Astrocyte (in vitro differentiated cells and primary cell): Measurements from ENCODE around the gene TSSK6. TPM values are rescaled to one million over a fixed set of nuclear protein-coding genes. Genes with fewer than 3 reads are reported as not detected.

Experiments used
- DNase-seq: peaks from one replicate; pipeline ENCODE4 v3.0.0-alpha.2; 2010; ENCODE audit warnings: low read depth
- FAIRE-seq: peaks from 2 replicates; lab custom pipeline; 2011; peaks lifted over from hg19 to GRCh38; lab: Jason Lieb, UNC
- H2AFZ ChIP-seq: 2 replicates; pipeline ENCODE4 v1.6.0; 2012; ENCODE audit warnings: low read depth, low read length, inconsistent platforms
- H3K27ac ChIP-seq: 2 replicates; pipeline ENCODE4 v1.5.1; 2011; ENCODE audit warnings: low read depth, low read length, inconsistent platforms
- H3K27me3 ChIP-seq: 2 replicates; pipeline ENCODE4 v1.6.0; 2011; ENCODE audit warnings: low read length, inconsistent platforms; ENCODE audit not compliant: insufficient read depth
- H3K36me3 ChIP-seq: 2 replicates; pipeline ENCODE4 v1.5.1; 2011; ENCODE audit warnings: low read length, inconsistent platforms; ENCODE audit not compliant: insufficient read depth
- H3K4me1 ChIP-seq: 2 replicates; pipeline ENCODE4 v1.5.1; 2011; ENCODE audit warnings: low read length, inconsistent platforms; ENCODE audit not compliant: insufficient read depth
- H3K4me2 ChIP-seq: 2 replicates; pipeline ENCODE4 v1.6.0; 2012; ENCODE audit warnings: low read length, inconsistent platforms
- H3K4me3 ChIP-seq: 2 replicates; pipeline ENCODE4 v1.5.1; 2011; ENCODE audit warnings: low read depth, mild to moderate bottlenecking, low read length, inconsistent platforms; ENCODE audit not compliant: insufficient read depth
- H3K79me2 ChIP-seq: 2 replicates; pipeline ENCODE4 v1.6.0; 2012; ENCODE audit warnings: mild to moderate bottlenecking, low read length, inconsistent platforms; ENCODE audit not compliant: insufficient read depth
- H3K9ac ChIP-seq: 2 replicates; pipeline ENCODE4 v1.6.0; 2012; ENCODE audit warnings: mild to moderate bottlenecking, low read length, inconsistent platforms
- H3K9me3 ChIP-seq: 2 replicates; pipeline ENCODE4 v1.5.1; 2012; ENCODE audit warnings: low read depth, mild to moderate bottlenecking, low read length, inconsistent platforms; ENCODE audit not compliant: insufficient read depth
- H4K20me1 ChIP-seq: 2 replicates; pipeline ENCODE4 v1.6.0; 2012; ENCODE audit warnings: low read length, inconsistent platforms; ENCODE audit not compliant: insufficient read depth
- H3K27ac Mint-ChIP-seq: one replicate; pipeline ENCODE4 v1.8.0; 2021; ENCODE audit warnings: mild to moderate bottlenecking, mixed read lengths; ENCODE audit not compliant: unreplicated experiment
- H3K27me3 Mint-ChIP-seq: one replicate; pipeline ENCODE4 v1.8.0; 2021; ENCODE audit warnings: low read depth, mixed read lengths; ENCODE audit not compliant: unreplicated experiment
- H3K36me3 Mint-ChIP-seq: one replicate; pipeline ENCODE4 v1.8.0; 2021; ENCODE audit warnings: low read depth, mixed read lengths; ENCODE audit not compliant: unreplicated experiment
- H3K4me1 Mint-ChIP-seq: one replicate; pipeline ENCODE4 v1.8.0; 2021; ENCODE audit warnings: low read depth, mixed read lengths; ENCODE audit not compliant: unreplicated experiment
- H3K4me3 Mint-ChIP-seq: one replicate; pipeline ENCODE4 v1.8.0; 2021; ENCODE audit warnings: mild to moderate bottlenecking, moderate library complexity, mixed read lengths; ENCODE audit not compliant: unreplicated experiment
- H3K9me3 Mint-ChIP-seq: one replicate; pipeline ENCODE4 v1.8.0; 2021; ENCODE audit warnings: mild to moderate bottlenecking, mixed read lengths; ENCODE audit not compliant: unreplicated experiment
- CTCF ChIP-seq: IDR thresholded peaks from 2 replicates; pipeline ENCODE4 v1.5.1; 2011; ENCODE audit warnings: low read depth, mild to moderate bottlenecking, inconsistent platforms, low read length, moderate library complexity; ENCODE audit not compliant: insufficient read depth
- EZH2 ChIP-seq: IDR thresholded peaks from 2 replicates; pipeline ENCODE4 v1.6.1; 2012; ENCODE audit warnings: mild to moderate bottlenecking, low read length, inconsistent platforms; ENCODE audit not compliant: insufficient read depth
- total RNA-seq: library from RNA; stranded (reverse); gene quantifications from 2 replicates; pipeline ENCODE4 v1.2.1, GENCODE V29; 2021

TSSK6 gene
- total RNA-seq, 1 donor from 2014 or later = 1.8 TPM

DNA sequence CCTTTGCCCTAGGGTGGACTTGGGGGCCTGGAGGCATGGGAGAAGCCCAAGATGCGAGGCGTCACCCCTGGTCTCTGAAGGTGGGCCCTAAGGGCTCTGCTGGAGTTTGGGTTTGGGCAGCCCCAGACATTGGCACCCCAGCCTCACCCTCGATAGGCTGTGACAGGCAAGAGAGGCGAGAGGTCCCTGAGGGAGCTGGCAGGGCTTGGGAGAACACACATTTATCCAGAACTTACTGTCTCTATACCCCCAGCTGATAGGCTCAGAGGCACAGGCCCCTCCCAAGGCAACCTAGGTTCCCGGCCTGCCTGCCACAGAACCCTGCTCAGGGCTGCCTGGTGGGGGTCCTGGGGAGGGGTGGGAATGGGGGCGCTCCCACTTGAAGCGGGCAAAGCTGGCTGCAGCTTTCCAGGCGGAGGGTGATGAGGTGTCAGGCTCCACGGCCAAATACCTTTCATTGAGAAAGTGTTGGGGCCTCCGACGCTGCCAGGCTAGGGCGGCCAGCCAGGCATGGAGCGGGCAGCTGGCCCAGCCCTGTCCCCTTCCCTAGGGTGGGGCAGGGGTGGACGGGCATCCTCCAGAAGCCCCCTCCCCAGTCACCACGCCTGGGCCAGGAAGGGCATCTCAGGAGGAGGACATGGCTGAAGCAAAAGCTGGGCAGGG is 32.5 kb upstream of the TSSK6 start:
- Histone ChIP-seq H3K4me2 (no peak overlapping the region), H3K36me3 (no peaks in the 10 kb centered on the region), H3K9ac (no peak overlapping the region), H3K79me2 (no peaks in the 10 kb centered on the region), H3K4me3 (no peak overlapping the region), H4K20me1 (no peaks in the 10 kb centered on the region), H3K4me1 (peaks cover 7% of the 10 kb centered on the region), H3K27me3 (peaks cover 8% of the 10 kb centered on the region), H2AFZ (no peak overlapping the region), H3K27ac (no peak overlapping the region), H3K9me3 (no peaks in the 10 kb centered on the region)
- H3K4me1 Mint-ChIP-seq = peaks cover 16% of the 10 kb centered on the region
- no peak for TF ChIP-seq CTCF
- no peak for TF ChIP-seq EZH2
- peaks cover 13% of the 10 kb centered on the region for H3K27me3 Mint-ChIP-seq
- no peak overlapping the region for H3K4me3 Mint-ChIP-seq
- no peak overlapping the region for H3K27ac Mint-ChIP-seq
- FAIRE-seq (no peak), DNase-seq (no peak)
- peaks cover 8% of the 10 kb centered on the region for H3K36me3 Mint-ChIP-seq
- no peaks in the 10 kb centered on the region for H3K9me3 Mint-ChIP-seq

DNA sequence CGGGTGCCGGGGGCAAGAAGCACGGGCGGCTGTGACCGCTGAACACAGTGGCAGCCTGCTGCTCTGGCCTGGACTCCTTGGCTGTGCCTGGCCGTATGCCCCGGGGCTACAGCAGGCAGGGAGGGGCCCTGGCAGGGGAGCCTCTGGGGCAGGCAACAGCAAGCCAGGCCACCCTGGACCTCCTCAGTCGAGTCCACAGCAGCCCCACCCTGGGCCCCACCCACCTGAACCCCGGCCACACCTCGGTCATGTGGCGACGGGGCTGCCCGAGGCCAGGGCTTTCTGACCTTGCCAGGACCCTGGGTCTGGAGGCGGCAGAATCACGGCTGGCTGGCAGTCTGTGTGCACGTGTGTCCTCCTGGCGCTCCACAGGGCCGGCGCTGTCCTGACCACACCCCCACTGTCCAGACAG is 31.4 kb upstream of the TSSK6 start:
- H3K36me3 Mint-ChIP-seq = peaks cover 10% of the 10 kb centered on the region
- no peaks in the 10 kb centered on the region for H3K36me3 ChIP-seq
- H3K79me2 ChIP-seq = no peaks in the 10 kb centered on the region
- H3K4me1 Mint-ChIP-seq = peaks cover 14% of the 10 kb centered on the region
- no peak overlapping the region for H3K27ac Mint-ChIP-seq
- no peak overlapping the region for H3K9ac ChIP-seq
- no peak for TF ChIP-seq CTCF
- TF ChIP-seq EZH2 = no peak
- H3K4me1 ChIP-seq = peaks cover 7% of the 10 kb centered on the region
- peaks cover 15% of the 10 kb centered on the region for H3K27me3 Mint-ChIP-seq
- no peaks in the 10 kb centered on the region for H3K9me3 ChIP-seq
- H3K27me3 ChIP-seq = peaks cover 8% of the 10 kb centered on the region
- no peak overlapping the region for H3K4me3 ChIP-seq
- no peak overlapping the region for H3K27ac ChIP-seq
- H3K4me3 Mint-ChIP-seq = no peak overlapping the region
- H3K9me3 Mint-ChIP-seq = no peaks in the 10 kb centered on the region
- H3K4me2 ChIP-seq = no peak overlapping the region
- no peak for DNase-seq
- H4K20me1 ChIP-seq = no peaks in the 10 kb centered on the region
- no peak for FAIRE-seq
- H2AFZ ChIP-seq = no peak overlapping the region

GRCh38 chr19:19545707-19546106 is 30.4 kb upstream of the TSSK6 start:
- Histone ChIP-seq H3K9ac (no peak overlapping the region), H2AFZ (no peak overlapping the region), H3K27me3 (peaks cover 10% of the 10 kb centered on the region), H3K4me3 (no peak overlapping the region), H3K9me3 (no peaks in the 10 kb centered on the region), H3K27ac (no peak overlapping the region), H3K4me2 (no peak overlapping the region), H4K20me1 (no peaks in the 10 kb centered on the region), H3K36me3 (no peaks in the 10 kb centered on the region), H3K79me2 (no peaks in the 10 kb centered on the region), H3K4me1 (peaks cover 8% of the 10 kb centered on the region)
- H3K27me3 Mint-ChIP-seq = peaks cover 15% of the 10 kb centered on the region
- H3K4me1 Mint-ChIP-seq = peaks cover 8% of the 10 kb centered on the region
- TF ChIP-seq CTCF = no peak
- TF ChIP-seq EZH2 = no peak
- no peak overlapping the region for H3K27ac Mint-ChIP-seq
- H3K4me3 Mint-ChIP-seq = no peak overlapping the region
- no peaks in the 10 kb centered on the region for H3K9me3 Mint-ChIP-seq
- H3K36me3 Mint-ChIP-seq = peaks cover 10% of the 10 kb centered on the region
- DNase-seq (no peak), FAIRE-seq (no peak)
